OCI-LY7 (cell line): ENCODE results near the gene HSPB6.

Experiments used
- EZH2phosphoT487 ChIP-seq: fragments of 200-600 bp; sonication (generic); IDR thresholded peaks from 2 replicates; pipeline ENCODE4 v1.6.1; 2018; ENCODE audit warnings: low read depth, borderline replicate concordance, mild to moderate bottlenecking, mixed run types, antibody characterized with exemption, low read length, moderate library complexity, mixed read lengths
- TF ChIP-seq, protein P1 (sequence below): fragments of 200-600 bp; sonication (generic); conservative IDR thresholded peaks from 2 replicates; pipeline ENCODE4 v1.5.1; 2014; ENCODE audit warnings: mild to moderate bottlenecking, antibody characterized with exemption, low read length, moderate library complexity, mixed read lengths

- TF ChIP-seq, protein P1, sequence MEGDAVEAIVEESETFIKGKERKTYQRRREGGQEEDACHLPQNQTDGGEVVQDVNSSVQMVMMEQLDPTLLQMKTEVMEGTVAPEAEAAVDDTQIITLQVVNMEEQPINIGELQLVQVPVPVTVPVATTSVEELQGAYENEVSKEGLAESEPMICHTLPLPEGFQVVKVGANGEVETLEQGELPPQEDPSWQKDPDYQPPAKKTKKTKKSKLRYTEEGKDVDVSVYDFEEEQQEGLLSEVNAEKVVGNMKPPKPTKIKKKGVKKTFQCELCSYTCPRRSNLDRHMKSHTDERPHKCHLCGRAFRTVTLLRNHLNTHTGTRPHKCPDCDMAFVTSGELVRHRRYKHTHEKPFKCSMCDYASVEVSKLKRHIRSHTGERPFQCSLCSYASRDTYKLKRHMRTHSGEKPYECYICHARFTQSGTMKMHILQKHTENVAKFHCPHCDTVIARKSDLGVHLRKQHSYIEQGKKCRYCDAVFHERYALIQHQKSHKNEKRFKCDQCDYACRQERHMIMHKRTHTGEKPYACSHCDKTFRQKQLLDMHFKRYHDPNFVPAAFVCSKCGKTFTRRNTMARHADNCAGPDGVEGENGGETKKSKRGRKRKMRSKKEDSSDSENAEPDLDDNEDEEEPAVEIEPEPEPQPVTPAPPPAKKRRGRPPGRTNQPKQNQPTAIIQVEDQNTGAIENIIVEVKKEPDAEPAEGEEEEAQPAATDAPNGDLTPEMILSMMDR = no peak
- no peak for TF ChIP-seq EZH2phosphoT487
Observed at GRCh38 chr19:35785339-35785627, 28.5 kb upstream of the HSPB6 start.
